Upper lobe of left lung (tissue), 4 donors: ENCODE measurements around the gene THSD7A.

Source experiments
- EP300 ChIP-seq, 4 donors: sonication (generic); formaldehyde crosslinking; IDR thresholded peaks; one replicate each; pipeline ENCODE4 v1.5.1; 2017; ENCODE audit warnings: antibody characterized with exemption in 4 of 4, control low read depth in 2 of 4
- POLR2A ChIP-seq, 4 donors: fragments of 450-650 bp; IDR thresholded peaks; one replicate each; pipeline ENCODE4 v1.5.1; 2016 to 2017; ENCODE audit warnings: antibody characterized with exemption in 4 of 4, mild to moderate bottlenecking in 2 of 4
- POLR2AphosphoS5 ChIP-seq, 2 donors: sonication (generic); formaldehyde crosslinking; IDR thresholded peaks; one replicate each; pipeline ENCODE4 v1.5.1; 2017; ENCODE audit warnings: antibody characterized with exemption in 2 of 2
- TF ChIP-seq, protein P1 (sequence below), 6 experiments: fragments of 450-650 bp in 4 of 6; fragments of 200-600 bp in 2 of 6; sonication (generic) in 2 of 6; IDR thresholded peaks; one replicate each; pipeline ENCODE4 v1.5.1; 2016 to 2019; ENCODE audit warnings: antibody characterized with exemption in 6 of 6

DNA sequence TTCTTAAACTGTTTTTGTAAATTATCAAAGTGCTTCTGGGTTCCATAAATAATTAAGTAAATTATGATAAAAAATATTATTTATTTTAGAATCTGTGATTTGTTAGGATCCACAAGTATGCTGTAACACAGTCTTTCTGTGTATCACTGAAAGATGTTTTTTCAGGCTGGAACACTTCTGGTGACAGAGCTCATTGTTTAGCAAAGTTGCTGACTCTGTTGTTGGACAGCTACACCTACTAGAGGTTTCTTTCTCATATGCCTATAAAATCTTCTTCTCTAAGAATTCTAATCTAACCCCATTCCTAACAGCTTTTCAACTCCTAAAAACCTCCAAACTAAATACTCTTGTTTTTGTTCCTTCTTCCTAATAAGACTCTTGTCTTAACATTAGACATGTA, 176.8 kb downstream of the THSD7A start:
- TF ChIP-seq, protein P1, sequence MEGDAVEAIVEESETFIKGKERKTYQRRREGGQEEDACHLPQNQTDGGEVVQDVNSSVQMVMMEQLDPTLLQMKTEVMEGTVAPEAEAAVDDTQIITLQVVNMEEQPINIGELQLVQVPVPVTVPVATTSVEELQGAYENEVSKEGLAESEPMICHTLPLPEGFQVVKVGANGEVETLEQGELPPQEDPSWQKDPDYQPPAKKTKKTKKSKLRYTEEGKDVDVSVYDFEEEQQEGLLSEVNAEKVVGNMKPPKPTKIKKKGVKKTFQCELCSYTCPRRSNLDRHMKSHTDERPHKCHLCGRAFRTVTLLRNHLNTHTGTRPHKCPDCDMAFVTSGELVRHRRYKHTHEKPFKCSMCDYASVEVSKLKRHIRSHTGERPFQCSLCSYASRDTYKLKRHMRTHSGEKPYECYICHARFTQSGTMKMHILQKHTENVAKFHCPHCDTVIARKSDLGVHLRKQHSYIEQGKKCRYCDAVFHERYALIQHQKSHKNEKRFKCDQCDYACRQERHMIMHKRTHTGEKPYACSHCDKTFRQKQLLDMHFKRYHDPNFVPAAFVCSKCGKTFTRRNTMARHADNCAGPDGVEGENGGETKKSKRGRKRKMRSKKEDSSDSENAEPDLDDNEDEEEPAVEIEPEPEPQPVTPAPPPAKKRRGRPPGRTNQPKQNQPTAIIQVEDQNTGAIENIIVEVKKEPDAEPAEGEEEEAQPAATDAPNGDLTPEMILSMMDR (IDR thresholded peaks at IDR 0.05) = no peak
- TF ChIP-seq POLR2A (IDR thresholded peaks at IDR 0.05) (no peak), POLR2AphosphoS5 (IDR thresholded peaks at IDR 0.05) (no peak), EP300 (IDR thresholded peaks at IDR 0.05) (no peak)
